Lung (tissue), 12 donors: Measurements from ENCODE around the gene THBS4. TPM values are rescaled to one million over a fixed set of nuclear protein-coding genes. Genes with fewer than 3 reads are reported as not detected.

Experiments used
- ATAC-seq: fragments of 200-7000 bp; cut with Tn5 transposase; one replicate; pipeline ENCODE4 v1.9.1; 2020; ENCODE audit warnings: moderate number of reproducible peaks; ENCODE audit not compliant: insufficient read depth, low FRiP score
- DNase-seq, 3 donors: peaks; one replicate each; pipeline ENCODE4 v3.0.0-alpha.2; 2013 to 2017
- H3K27ac ChIP-seq, 2 donors: one replicate each; pipeline ENCODE4 v1.5.1; 2013; ENCODE audit warnings: mild to moderate bottlenecking in 2 of 2, moderate library complexity in 2 of 2, control low read depth in 1 of 2, inconsistent platforms in 1 of 2, low read depth in 1 of 2, low read length in 1 of 2
- H3K27me3 ChIP-seq, 3 donors: one replicate each; pipeline ENCODE4 v1.5.1; 2013; ENCODE audit warnings: low read length in 2 of 3; ENCODE audit not compliant: control insufficient read depth in 3 of 3, insufficient read depth in 3 of 3
- H3K36me3 ChIP-seq, 4 donors: one replicate each; pipeline ENCODE4 v1.5.1; 2013; ENCODE audit warnings: low read length in 4 of 4, mild to moderate bottlenecking in 1 of 4, moderate library complexity in 1 of 4; ENCODE audit not compliant: control insufficient read depth in 4 of 4, insufficient read depth in 4 of 4
- H3K4me1 ChIP-seq, 5 donors: one replicate each; pipeline ENCODE4 v1.5.1; 2013; ENCODE audit warnings: low read length in 5 of 5, mild to moderate bottlenecking in 2 of 5, moderate library complexity in 1 of 5; ENCODE audit not compliant: control insufficient read depth in 5 of 5, insufficient read depth in 5 of 5
- H3K4me3 ChIP-seq: one replicate; pipeline ENCODE4 v1.5.1; 2013; ENCODE audit warnings: mild to moderate bottlenecking, control low read depth, moderate library complexity
- H3K9ac ChIP-seq, 2 donors: one replicate each; pipeline ENCODE4 v1.5.1; 2013; ENCODE audit warnings: low read length in 2 of 2, control low read depth in 1 of 2; ENCODE audit not compliant: insufficient read depth in 1 of 2
- H3K9me3 ChIP-seq, 4 donors: one replicate each; pipeline ENCODE4 v1.5.1; 2013; ENCODE audit warnings: low read length in 3 of 4, mild to moderate bottlenecking in 1 of 4, moderate library complexity in 1 of 4; ENCODE audit not compliant: control insufficient read depth in 4 of 4, insufficient read depth in 3 of 4
- CTCF ChIP-seq: IDR thresholded peaks from 2 replicates; pipeline ENCODE4 v1.5.1; 2012; ENCODE audit warnings: mild to moderate bottlenecking; ENCODE audit errors: control extremely low read depth, extremely low read depth
- WGBS, 2 donors: extraction: QIAGEN DNeasy Blood & Tissue Kit; methylation state at CpG; one replicate each; pipeline ENCODE4 v1.1.7; 2013; 5-methylcytosine and 5-hydroxymethylcytosine counted together
- polyA plus RNA-seq, 2 donors: library from polyadenylated mRNA; stranded (reverse); fragments of 200-250 nt; gene quantifications; one replicate each; pipeline ENCODE4 v1.2.1, GENCODE V29; 2013
- total RNA-seq, 2 donors: library from RNA; depleted of rRNA in 1 of 2; stranded (reverse); fragments of >200 nt in 1 of 2; gene quantifications; one replicate each; pipeline ENCODE4 v1.2.1, GENCODE V29; 2014 to 2021
- donor health status: control.
- donor health status: control.
- donor health status: Bipolar disorder and iron deficiency.
- donor health status: healthy.
- donor health status: DM: yes; HTN: yes; CAD: no.

THBS4 gene
- total and polyA plus RNA-seq, 4 donors, result 0.69 to 4.2 (median 1.3) TPM

DNA sequence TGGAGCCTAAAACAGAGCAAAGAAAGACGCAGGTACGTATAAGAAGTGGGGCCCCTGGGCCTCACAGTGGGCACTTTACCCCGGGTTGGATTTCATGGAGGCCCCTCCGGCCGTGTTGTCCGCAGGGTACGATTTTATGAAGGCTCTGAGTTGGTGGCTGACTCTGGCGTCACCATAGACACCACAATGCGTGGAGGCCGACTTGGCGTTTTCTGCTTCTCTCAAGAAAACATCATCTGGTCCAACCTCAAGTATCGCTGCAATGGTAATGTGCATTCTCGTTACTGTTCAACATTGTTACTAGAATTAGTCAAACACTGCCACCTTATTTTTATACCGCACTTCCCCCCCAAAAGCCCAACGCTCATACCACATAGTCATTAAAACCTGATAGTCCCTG lies 47.1 kb downstream of the THBS4 start:
- Histone ChIP-seq H3K27me3 (no peaks in the 10 kb centered on the region), H3K4me3 (no peak overlapping the region), H3K9ac (peak overlapping the region in 1 of 2 donors; percentile 26), H3K27ac (no peak overlapping the region), H3K4me1 (peaks cover 0 to 5% (median 0%) of the 10 kb centered on the region in 5 donors), H3K36me3 (no peaks in the 10 kb centered on the region), H3K9me3 (no peaks in the 10 kb centered on the region)
- DNase-seq, result no peak
- ATAC-seq, result no peak
- TF ChIP-seq CTCF, result no peak
- WGBS, 2 donors, result 92 to 93% methylated on average over 15 of the region's 15 CpGs

DNA sequence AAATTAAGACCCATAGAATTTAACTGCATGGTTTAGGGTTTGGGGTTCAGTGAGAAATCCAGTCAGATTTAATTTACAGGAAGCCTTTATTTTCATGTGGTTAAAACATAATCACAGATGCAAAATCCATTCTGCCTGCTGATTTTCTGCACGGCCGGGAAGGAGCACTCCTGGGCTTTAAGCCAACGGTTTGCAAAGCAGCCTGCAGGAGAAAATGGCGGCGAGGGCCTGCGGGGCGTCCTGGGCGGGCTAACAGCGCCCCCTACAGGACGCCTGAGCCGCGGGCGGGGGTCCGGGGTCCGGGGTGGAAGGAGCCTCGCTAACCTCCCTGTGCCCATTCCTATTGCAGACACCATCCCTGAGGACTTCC lies 47.6 kb downstream of the THBS4 start:
- WGBS, 2 donors, result 4 to 7% methylated on average over 16 of the region's 16 CpGs
- no peak overlapping the region for H3K4me3 ChIP-seq
- TF ChIP-seq CTCF, result no peak
- H3K36me3 ChIP-seq, result no peaks in the 10 kb centered on the region
- H3K9me3 ChIP-seq, result no peaks in the 10 kb centered on the region
- peaks cover 0 to 5% (median 0%) of the 10 kb centered on the region in 5 donors for H3K4me1 ChIP-seq
- ATAC-seq, result peak; percentile 79
- no peaks in the 10 kb centered on the region for H3K27me3 ChIP-seq
- H3K9ac ChIP-seq, result peak overlapping the region in 1 of 2 donors; percentile 26
- no peak overlapping the region for H3K27ac ChIP-seq
- DNase-seq, result peak; percentile 88 to 92 (median 90)

DNA sequence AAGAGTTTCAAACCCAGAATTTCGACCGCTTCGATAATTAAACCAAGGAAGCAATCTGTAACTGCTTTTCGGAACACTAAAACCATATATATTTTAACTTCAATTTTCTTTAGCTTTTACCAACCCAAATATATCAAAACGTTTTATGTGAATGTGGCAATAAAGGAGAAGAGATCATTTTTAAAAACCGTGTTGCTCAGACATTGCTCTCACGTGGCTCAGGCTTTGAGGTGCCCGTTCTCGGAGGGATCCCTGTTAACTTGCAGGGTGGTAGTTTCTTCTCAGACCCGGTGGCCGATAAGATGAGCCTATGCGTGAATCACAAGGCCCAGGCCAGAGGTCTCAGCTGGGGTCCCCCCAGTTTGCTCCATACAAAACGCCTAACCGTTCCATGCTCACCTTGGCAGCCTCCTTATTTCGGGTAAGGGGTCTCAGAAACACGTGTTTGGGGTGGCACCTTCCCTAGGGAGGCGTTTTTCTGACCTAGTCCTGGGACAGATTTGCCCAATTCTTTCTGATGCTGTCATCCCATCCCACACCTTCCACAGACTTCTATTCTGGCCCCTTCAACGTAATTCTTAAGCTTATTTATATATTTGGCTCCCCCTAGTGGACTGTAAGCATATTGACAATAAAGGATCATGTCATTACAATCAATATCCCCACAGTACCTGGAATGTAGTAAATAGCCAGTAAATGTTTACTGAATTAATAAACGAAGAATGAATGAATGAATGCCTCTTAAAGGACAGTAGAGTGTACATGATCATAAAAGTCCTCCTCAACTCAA lies 48.1 kb downstream of the THBS4 start:
- 31 to 40% methylated on average over 19 of the region's 19 CpGs for WGBS, 2 donors

More for the DNA sequence above, 48.1 kb downstream of the THBS4 start:
- DNase-seq (peak; percentile 34 to 75 (median 69)), ATAC-seq (peak; percentile 82)
- Histone ChIP-seq H3K27ac (peak overlapping the region in 1 of 2 donors; percentile 3), H3K9ac (peak overlapping the region in 1 of 2 donors; percentile 15), H3K9me3 (no peaks in the 10 kb centered on the region), H3K4me1 (peaks cover 0 to 5% (median 0%) of the 10 kb centered on the region in 5 donors), H3K4me3 (no peak overlapping the region), H3K36me3 (no peaks in the 10 kb centered on the region), H3K27me3 (no peaks in the 10 kb centered on the region)
- peak; percentile 40 for TF ChIP-seq CTCF
